NCI-H510A (cell line): ENCODE data around the gene ATP6V0E2.

Experiments
- DNase-seq: peaks from one replicate; lab custom pipeline; 2025; lab: John Stamatoyannopoulos, UW

ATP6V0E2 gene

GRCh38 chr7:149838992-149839408, 34.8 kb upstream of the ATP6V0E2 start:
- DNase-seq, result no peak

- no peak for DNase-seq
Measured at GRCh38 chr7:149839933-149840332, 33.8 kb upstream of the ATP6V0E2 start.

- DNase-seq, result no peak
Measured at GRCh38 chr7:149843566-149843965, 30.2 kb upstream of the ATP6V0E2 start.

- DNase-seq, result no peak
Measured at GRCh38 chr7:149844445-149844844, 29.3 kb upstream of the ATP6V0E2 start.

GRCh38 chr7:149845257-149845980, 28.4 kb upstream of the ATP6V0E2 start:
- no peak for DNase-seq

- DNase-seq, result no peak
Measured at GRCh38 chr7:149846021-149846420, 27.7 kb upstream of the ATP6V0E2 start.

- DNase-seq, result no peak
Measured at GRCh38 chr7:149846436-149847046, 27.2 kb upstream of the ATP6V0E2 start.

GRCh38 chr7:149849174-149849573, 24.6 kb upstream of the ATP6V0E2 start:
- no peak for DNase-seq

- DNase-seq, result no peak
Measured at GRCh38 chr7:149850007-149850594, 23.7 kb upstream of the ATP6V0E2 start.

GRCh38 chr7:149850716-149851115, 23.1 kb upstream of the ATP6V0E2 start:
- DNase-seq, result no peak

GRCh38 chr7:149851449-149851848, 22.3 kb upstream of the ATP6V0E2 start:
- DNase-seq, result no peak

GRCh38 chr7:149853157-149853556, 20.6 kb upstream of the ATP6V0E2 start:
- DNase-seq, result no peak

- DNase-seq, result peak; percentile 74
Measured at GRCh38 chr7:149854611-149855360, 19.0 kb upstream of the ATP6V0E2 start.

GRCh38 chr7:149855361-149856305, 18.1 kb upstream of the ATP6V0E2 start:
- no peak for DNase-seq

GRCh38 chr7:149856583-149856982, 17.2 kb upstream of the ATP6V0E2 start:
- no peak for DNase-seq

- DNase-seq, result no peak
Measured at GRCh38 chr7:149859369-149859768, 14.4 kb upstream of the ATP6V0E2 start.

- no peak for DNase-seq
Measured at GRCh38 chr7:149859876-149860275, 13.9 kb upstream of the ATP6V0E2 start.

- no peak for DNase-seq
Measured at GRCh38 chr7:149860821-149861727, 12.7 kb upstream of the ATP6V0E2 start.

- DNase-seq, result no peak
Measured at GRCh38 chr7:149861728-149862045, 12.1 kb upstream of the ATP6V0E2 start.

GRCh38 chr7:149862156-149862555, 11.6 kb upstream of the ATP6V0E2 start:
- DNase-seq, result no peak

GRCh38 chr7:149863500-149863899, 10.3 kb upstream of the ATP6V0E2 start:
- no peak for DNase-seq
